Measurements from ENCODE around the gene LMF1. TPM values are rescaled to one million over a fixed set of nuclear protein-coding genes. Genes with fewer than 3 reads are reported as not detected.
"Not testable (repeated sequence)": the region's sequence is repeated elsewhere in the genome, so short reads cannot be mapped to it uniquely, and the experiment has no call there.

LMF1 gene
- polyA plus RNA-seq, 1 donor from 2014 or later, result 16.2 TPM

- no peaks in the 10 kb centered on the region for H3F3A ChIP-seq (ENCODE audit: insufficient read depth, low read length, poor library complexity, severe bottlenecking)
- H3K9ac ChIP-seq (ENCODE audit: low read length), result no peak overlapping the region
- no peaks in the 10 kb centered on the region for H4K20me1 ChIP-seq (ENCODE audit: insufficient read depth)
- no peaks in the 10 kb centered on the region for H3K36me3 ChIP-seq (ENCODE audit: insufficient read depth, low read length)
- TF ChIP-seq SMC3 (conservative IDR thresholded peaks at IDR 0.05; ENCODE audit: poor library complexity) (no peak), REST (IDR thresholded peaks at IDR 0.05; ENCODE audit: borderline replicate concordance) (no peak)
- no peak overlapping the region for H3K4me3 ChIP-seq (ENCODE audit: low read length)
- H3K4me2 ChIP-seq (ENCODE audit: low read length), result no peak overlapping the region
- no peak overlapping the region for H3K27ac ChIP-seq (ENCODE audit: low read length)
- H3K27me3 ChIP-seq (ENCODE audit: insufficient read depth, low read depth, low read length), result no peaks in the 10 kb centered on the region
- no peaks in the 10 kb centered on the region for H3K79me2 ChIP-seq (replicated peaks; ENCODE audit: insufficient read depth, low read length)
- no peaks in the 10 kb centered on the region for H3K9me3 ChIP-seq (ENCODE audit: low read length)
- H3K9me2 ChIP-seq (ENCODE audit: insufficient read depth, low read length), result no peaks in the 10 kb centered on the region
- H2AFZ ChIP-seq (ENCODE audit: low read depth, low read length), result no peak overlapping the region
Measured at GRCh38 chr16:822174-822908, 148.4 kb downstream of the LMF1 start.

- H3K9me3 ChIP-seq (ENCODE audit: low read length), result no peaks in the 10 kb centered on the region
- H3K79me2 ChIP-seq (replicated peaks; ENCODE audit: insufficient read depth, low read length), result no peaks in the 10 kb centered on the region
- H3K27me3 ChIP-seq (ENCODE audit: insufficient read depth, low read depth, low read length), result no peaks in the 10 kb centered on the region
- H3K4me3 ChIP-seq (ENCODE audit: low read length), result no peak overlapping the region
- no peaks in the 10 kb centered on the region for H3K9me2 ChIP-seq (ENCODE audit: insufficient read depth, low read length)
- H2AFZ ChIP-seq (ENCODE audit: low read depth, low read length), result no peak overlapping the region
- no peaks in the 10 kb centered on the region for H3K36me3 ChIP-seq (ENCODE audit: insufficient read depth, low read length)
- H3K27ac ChIP-seq (ENCODE audit: low read length), result no peak overlapping the region
- H3K4me2 ChIP-seq (ENCODE audit: low read length), result no peak overlapping the region
- H3K9ac ChIP-seq (ENCODE audit: low read length), result no peak overlapping the region
- no peak for TF ChIP-seq EZH2 (IDR thresholded peaks at IDR 0.05; ENCODE audit: borderline replicate concordance, insufficient read depth, low read length, poor library complexity, severe bottlenecking)
- no peak for TF ChIP-seq SMC3 (conservative IDR thresholded peaks at IDR 0.05; ENCODE audit: poor library complexity)
- no peak for TF ChIP-seq TAF1 (IDR thresholded peaks at IDR 0.05; ENCODE audit: low read depth)
- no peaks in the 10 kb centered on the region for H4K20me1 ChIP-seq (ENCODE audit: insufficient read depth)
- H3F3A ChIP-seq (ENCODE audit: insufficient read depth, low read length, poor library complexity, severe bottlenecking), result no peaks in the 10 kb centered on the region
Measured at GRCh38 chr16:821751-822150, 149.0 kb downstream of the LMF1 start.

GRCh38 chr16:820748-821147 is 150.0 kb downstream of the LMF1 start:
- TF ChIP-seq CTCF (IDR thresholded peaks at IDR 0.05; ENCODE audit: poor library complexity, severe bottlenecking), result no peak
- no peaks in the 10 kb centered on the region for H3K9me2 ChIP-seq (ENCODE audit: insufficient read depth, low read length)
- no peak overlapping the region for H2AFZ ChIP-seq (ENCODE audit: low read depth, low read length)
- H3F3A ChIP-seq (ENCODE audit: insufficient read depth, low read length, poor library complexity, severe bottlenecking), result no peaks in the 10 kb centered on the region
- H3K9me3 ChIP-seq (ENCODE audit: low read length), result no peaks in the 10 kb centered on the region
- no peak overlapping the region for H3K9ac ChIP-seq (ENCODE audit: low read length)
- no peak overlapping the region for H3K4me3 ChIP-seq (ENCODE audit: low read length)
- no peaks in the 10 kb centered on the region for H4K20me1 ChIP-seq (ENCODE audit: insufficient read depth)
- H3K4me2 ChIP-seq (ENCODE audit: low read length), result no peak overlapping the region
- H3K79me2 ChIP-seq (replicated peaks; ENCODE audit: insufficient read depth, low read length), result no peaks in the 10 kb centered on the region
- no peak overlapping the region for H3K27ac ChIP-seq (ENCODE audit: low read length)
- H3K27me3 ChIP-seq (ENCODE audit: insufficient read depth, low read depth, low read length), result no peaks in the 10 kb centered on the region
- H3K36me3 ChIP-seq (ENCODE audit: insufficient read depth, low read length), result no peaks in the 10 kb centered on the region

- not testable (repeated sequence) for H3K4me2 ChIP-seq (ENCODE audit: low read length); H3K9me2 ChIP-seq (ENCODE audit: insufficient read depth, low read length); H3K9ac ChIP-seq (ENCODE audit: low read length); H3K27me3 ChIP-seq (ENCODE audit: insufficient read depth, low read depth, low read length); H3K9me3 ChIP-seq (ENCODE audit: low read length); H3F3A ChIP-seq (ENCODE audit: insufficient read depth, low read length, poor library complexity, severe bottlenecking); H2AFZ ChIP-seq (ENCODE audit: low read depth, low read length); H4K20me1 ChIP-seq (ENCODE audit: insufficient read depth); H3K27ac ChIP-seq (ENCODE audit: low read length); H3K36me3 ChIP-seq (ENCODE audit: insufficient read depth, low read length); H3K79me2 ChIP-seq (replicated peaks; ENCODE audit: insufficient read depth, low read length); H3K4me3 ChIP-seq (ENCODE audit: low read length)
Measured at GRCh38 chr16:820044-820408, 150.8 kb downstream of the LMF1 start.

All from neural cell (in vitro differentiated cells).